Erythroblast (primary cell): ENCODE data around the gene GPC6.

Experiments
- GATA1 ChIP-seq: IDR thresholded peaks from 2 replicates; pipeline ENCODE4 v1.6.1; 2011; ENCODE audit warnings: low read depth, mild to moderate bottlenecking, control low read depth, low read length, moderate library complexity
- POLR2A ChIP-seq: IDR thresholded peaks from 2 replicates; pipeline ENCODE4 v1.6.1; 2011; ENCODE audit warnings: mild to moderate bottlenecking, low read length

GRCh38 chr13:94199135-94199534 is 972.5 kb downstream of the GPC6 start:
- TF ChIP-seq POLR2A, result no peak
- TF ChIP-seq GATA1, result no peak
